Measurements from ENCODE around the gene PPP2R5C.

PPP2R5C gene

GRCh38 chr14:101932673-101933072, 171.2 kb downstream of the PPP2R5C start:
- ChIA-PET CTCF (interaction anchor here (0.8 to 2.3 kb wide), 2 partner anchors 14 to 162 kb away, joined by 3 to 10 read pairs; no protein-coding TSS in a partner anchor), POLR2A (interaction anchor here (1.2 kb wide), 1 partner anchor 16 kb away, joined by 4 read pairs; no protein-coding TSS in a partner anchor)
- no peak for TF ChIP-seq CTCF (IDR thresholded peaks at IDR 0.05; ENCODE audit: control extremely low read depth, extremely low read depth, low read depth, missing control alignments)
- DNase-seq (ENCODE audit: extremely low spot score), result no peak

- POLR2A ChIA-PET, result interaction anchor here (1.2 kb wide), 2 partner anchors 13 to 15 kb away, joined by 4 to 5 read pairs; no protein-coding TSS in a partner anchor
- CTCF ChIA-PET, result interaction anchor here (0.7 to 2.3 kb wide), 6 partner anchors 11 to 162 kb away, joined by 3 to 10 read pairs (median 4); no protein-coding TSS in a partner anchor
- DNase-seq (ENCODE audit: extremely low spot score), result no peak
- no peak for TF ChIP-seq CTCF (IDR thresholded peaks at IDR 0.05; ENCODE audit: control extremely low read depth, extremely low read depth, low read depth, missing control alignments)
Measured at GRCh38 chr14:101933209-101933608, 171.7 kb downstream of the PPP2R5C start.

- TF ChIP-seq CTCF (IDR thresholded peaks at IDR 0.05; ENCODE audit: control extremely low read depth, extremely low read depth, low read depth, missing control alignments), result no peak
- CTCF ChIA-PET, result interaction anchor here (0.6 to 2.3 kb wide), 4 partner anchors 9 to 1841 kb away, joined by 3 to 10 read pairs (median 4); no protein-coding TSS in a partner anchor
- no peak for DNase-seq (ENCODE audit: extremely low spot score)
- POLR2A ChIA-PET, result no interaction called here
Measured at GRCh38 chr14:101934601-101935150, 173.2 kb downstream of the PPP2R5C start.

- ChIA-PET CTCF (no interaction called here), POLR2A (no interaction called here)
- DNase-seq (ENCODE audit: extremely low spot score), result no peak
- TF ChIP-seq CTCF (IDR thresholded peaks at IDR 0.05; ENCODE audit: control extremely low read depth, extremely low read depth, low read depth, missing control alignments), result no peak
Measured at GRCh38 chr14:101937926-101938767, 176.6 kb downstream of the PPP2R5C start.

GRCh38 chr14:101939646-101940170, 178.2 kb downstream of the PPP2R5C start:
- no peak for TF ChIP-seq CTCF (IDR thresholded peaks at IDR 0.05; ENCODE audit: control extremely low read depth, extremely low read depth, low read depth, missing control alignments)
- ChIA-PET POLR2A (no interaction called here), CTCF (no interaction called here)

GRCh38 chr14:101944451-101944850, 182.9 kb downstream of the PPP2R5C start:
- ChIA-PET POLR2A (no interaction called here), CTCF (interaction anchor here (1.8 kb wide), 1 partner anchor 10 kb away, joined by 4 read pairs; no protein-coding TSS in a partner anchor)
- TF ChIP-seq CTCF (IDR thresholded peaks at IDR 0.05; ENCODE audit: control extremely low read depth, extremely low read depth, low read depth, missing control alignments), result no peak
- DNase-seq (ENCODE audit: extremely low spot score), result no peak

More at GRCh38 chr14:101939646-101940170, 178.2 kb downstream of the PPP2R5C start:
- DNase-seq (ENCODE audit: extremely low spot score), result no peak

Measured in GM10248 (cell line).